Activated CD4-positive, alpha-beta T cell treated with anti-CD3 and anti-CD28 coated beads, Interleukin-2, Interleukin-4, amounts not matched to agents 100 ng/mL and 50 ng/mL, durations not matched to agents 16 hours and 8 hours (primary cell): ENCODE data around the gene VPREB1.
A peak's percentile ranks its signal among the peaks of the same experiment; 100 is the strongest.
"Not testable (repeated sequence)": the region's sequence is repeated elsewhere in the genome, so short reads cannot be mapped to it uniquely, and the experiment has no call there.

Experiments
- DNase-seq: peaks from one replicate; pipeline ENCODE4 v3.0.0-alpha.2; 2020; ENCODE audit warnings: low spot score

The VPREB1 gene

DNA sequence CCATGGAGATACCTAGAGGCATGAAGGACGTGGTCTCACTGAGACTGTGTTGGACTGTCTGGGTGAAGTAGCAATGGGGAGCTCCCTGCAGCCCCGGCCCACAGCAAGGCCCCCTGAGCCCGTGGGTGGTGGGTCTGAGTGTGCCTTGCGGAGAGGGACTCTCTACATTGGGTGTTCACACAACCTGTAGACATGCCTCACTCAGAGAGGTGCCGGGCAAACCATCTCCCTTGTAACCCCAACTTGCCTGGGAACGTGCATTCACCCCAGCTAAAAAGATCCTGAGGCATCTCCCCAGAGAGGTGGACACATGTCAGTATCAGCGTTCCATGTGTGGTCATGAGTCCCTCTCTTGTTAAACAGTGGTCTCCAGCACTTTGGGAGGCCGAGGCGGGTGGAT is 2.1 kb downstream of the VPREB1 start:
- DNase-seq: no peak

DNA sequence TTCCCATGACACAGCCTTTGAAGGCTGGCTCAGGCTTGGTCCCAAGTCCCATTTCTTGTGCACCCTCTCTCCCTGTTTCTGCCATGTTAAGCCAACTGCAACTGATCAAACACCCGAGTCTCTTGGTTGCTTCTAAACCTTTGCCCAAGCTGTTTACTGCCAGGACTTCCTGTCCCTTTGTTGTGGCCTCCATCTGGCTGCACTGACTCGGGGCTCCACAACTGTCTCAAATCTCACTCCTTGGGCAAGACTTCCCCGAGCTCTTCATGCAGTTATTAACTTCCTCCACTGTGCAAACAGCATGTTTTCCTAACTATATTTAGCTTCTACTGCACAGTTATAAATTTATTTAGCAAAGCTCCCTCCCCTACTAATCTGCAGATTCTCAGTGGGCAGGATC is 4.3 kb downstream of the VPREB1 start:
- DNase-seq: peak; percentile 22

DNA sequence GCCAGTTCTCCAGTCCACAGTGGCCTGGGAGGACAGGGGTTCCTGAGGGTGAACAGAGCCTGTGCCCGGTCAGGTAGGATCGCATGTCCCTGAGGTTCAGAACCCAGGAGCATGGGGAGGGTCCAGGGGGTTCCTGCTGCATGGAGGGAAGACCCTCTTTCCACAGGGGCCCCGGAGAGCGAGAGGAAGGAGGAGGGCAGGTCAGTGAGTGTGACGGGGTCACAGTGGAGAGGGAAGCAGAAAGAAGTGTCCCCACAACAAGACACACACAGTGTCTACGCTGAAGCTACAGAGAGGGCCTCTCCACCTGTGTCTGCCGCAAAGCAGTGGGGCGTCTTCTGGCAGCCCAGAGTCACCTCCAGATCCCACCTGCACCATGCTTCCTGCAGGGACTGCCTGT is 6.1 kb downstream of the VPREB1 start:
- not testable (repeated sequence) for DNase-seq

DNA sequence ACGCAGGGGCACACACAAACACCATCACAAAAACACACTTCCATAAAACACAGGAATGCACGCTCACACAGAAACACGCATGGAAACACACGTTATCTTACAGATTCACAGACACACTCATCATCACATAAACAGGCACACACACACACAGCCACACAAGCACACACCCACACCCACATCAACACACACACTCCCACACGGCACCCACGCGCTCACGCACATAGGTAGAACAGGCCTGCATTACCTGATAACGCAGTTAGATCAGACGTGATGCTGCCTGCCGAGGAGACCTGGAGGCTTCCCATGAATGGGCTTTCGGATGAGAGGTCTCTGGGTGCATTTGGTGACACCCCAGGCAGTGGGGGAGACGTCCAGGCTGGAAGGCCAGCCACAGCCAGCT is 11.5 kb downstream of the VPREB1 start:
- not testable (repeated sequence) for DNase-seq

DNA sequence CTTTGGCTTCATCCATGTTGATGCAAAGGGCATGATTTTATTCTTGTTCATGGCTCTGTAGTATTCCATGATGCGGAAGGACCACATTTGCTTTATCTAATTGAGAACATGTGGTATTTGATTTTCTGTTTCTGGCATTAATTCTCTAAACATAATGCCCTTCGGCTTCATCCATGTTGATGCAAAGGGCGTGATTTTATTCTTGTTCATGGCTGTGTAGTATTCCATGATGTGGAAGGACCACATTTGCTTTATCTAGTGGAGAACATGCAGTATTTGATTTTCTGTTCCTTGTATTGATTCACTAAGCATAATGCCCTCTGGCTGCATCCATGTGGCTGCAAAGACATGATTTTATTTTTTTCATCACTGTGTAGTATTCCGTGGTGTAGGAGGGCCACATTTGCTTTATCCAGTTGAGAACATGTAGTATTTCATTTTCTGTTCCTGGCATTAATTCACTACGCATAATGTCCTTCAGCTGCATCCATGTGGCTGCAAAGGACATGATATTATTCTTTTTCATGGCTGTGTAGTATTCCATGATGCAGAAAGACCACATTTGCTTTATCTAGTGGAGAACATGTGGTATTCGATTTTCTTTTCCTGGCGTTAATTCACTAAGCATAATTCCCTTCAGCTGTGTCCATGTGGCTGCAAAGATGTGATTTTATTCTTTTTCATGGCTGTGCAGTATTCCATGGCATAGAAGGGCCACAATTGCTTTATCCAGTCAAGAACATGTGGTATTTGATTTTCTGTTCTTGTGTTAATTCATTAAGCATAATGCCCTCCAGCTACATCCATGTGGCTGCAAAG is 14.2 kb downstream of the VPREB1 start:
- not testable (repeated sequence) for DNase-seq

DNA sequence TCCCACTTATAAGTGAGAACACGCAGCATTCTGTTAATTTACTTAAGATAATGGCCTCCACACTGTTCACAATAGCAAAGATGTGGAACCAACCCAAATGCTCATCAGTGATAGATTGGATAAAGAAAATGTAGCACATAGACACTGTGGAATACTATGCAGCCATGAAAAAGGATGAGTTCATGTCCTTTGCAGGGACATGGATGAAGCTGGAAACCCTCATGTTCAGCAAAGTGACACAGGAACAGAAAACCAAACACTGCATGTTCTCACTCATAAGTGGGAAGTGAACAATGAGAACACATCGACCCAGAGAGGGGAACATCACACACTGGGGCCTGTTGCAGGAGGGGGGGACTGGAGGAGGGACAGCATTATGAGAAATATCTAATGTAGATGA is 15.6 kb downstream of the VPREB1 start:
- DNase-seq: not testable (repeated sequence)

DNA sequence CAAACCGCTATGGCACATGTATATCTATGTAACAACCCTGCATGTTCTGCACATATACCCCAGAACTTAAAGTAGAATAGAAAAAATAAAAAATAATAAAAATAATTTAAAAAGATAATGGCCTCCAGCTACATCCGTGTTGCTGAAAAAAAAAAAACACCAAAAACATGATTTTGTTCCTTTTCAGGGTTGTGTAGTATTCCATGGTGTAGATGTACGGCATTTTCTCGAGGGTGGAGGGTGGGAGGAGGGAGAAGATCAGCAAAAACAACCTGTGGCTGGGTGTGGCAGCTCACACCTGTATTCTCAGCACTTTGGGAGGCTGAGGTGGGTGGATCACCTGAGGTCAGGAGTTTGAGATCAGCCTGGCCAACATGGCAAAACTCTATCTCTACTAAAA is 16.0 kb downstream of the VPREB1 start:
- DNase-seq: not testable (repeated sequence)

DNA sequence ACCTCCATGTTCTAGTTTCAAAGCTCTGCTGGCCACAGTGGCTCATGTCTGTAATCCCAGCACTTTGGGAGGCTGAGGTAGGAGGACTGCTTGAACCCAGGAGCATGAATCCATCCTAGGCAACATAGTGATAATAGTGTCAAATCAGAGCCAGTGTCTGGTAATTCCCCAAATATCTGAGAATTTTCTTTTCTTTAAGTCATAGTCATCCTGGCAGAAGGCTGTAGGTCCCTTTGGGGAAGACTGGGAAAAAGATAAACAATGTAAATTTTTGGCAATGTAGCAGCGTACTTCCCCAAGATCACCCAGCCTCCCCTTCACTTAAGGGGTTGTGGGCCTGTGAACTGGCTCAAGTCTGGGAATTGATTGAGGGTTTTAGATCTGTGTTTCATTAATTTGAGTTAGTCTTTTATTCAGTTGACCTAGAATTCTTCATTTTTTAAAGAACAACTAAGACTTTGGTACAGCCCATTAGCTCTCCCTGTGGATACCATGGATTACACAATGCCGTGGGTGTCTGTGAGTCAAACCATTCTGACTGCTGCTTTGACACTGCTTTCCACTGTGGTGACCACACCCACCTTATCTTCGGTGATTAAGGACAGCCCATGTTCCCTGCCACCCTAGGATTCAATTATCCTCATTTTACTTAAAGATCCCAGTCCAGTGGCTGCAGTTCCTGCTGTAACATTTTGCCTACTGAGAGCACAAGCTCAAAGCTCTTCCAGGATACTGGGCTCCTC is 17.9 kb downstream of the VPREB1 start:
- DNase-seq: not testable (repeated sequence)

DNA sequence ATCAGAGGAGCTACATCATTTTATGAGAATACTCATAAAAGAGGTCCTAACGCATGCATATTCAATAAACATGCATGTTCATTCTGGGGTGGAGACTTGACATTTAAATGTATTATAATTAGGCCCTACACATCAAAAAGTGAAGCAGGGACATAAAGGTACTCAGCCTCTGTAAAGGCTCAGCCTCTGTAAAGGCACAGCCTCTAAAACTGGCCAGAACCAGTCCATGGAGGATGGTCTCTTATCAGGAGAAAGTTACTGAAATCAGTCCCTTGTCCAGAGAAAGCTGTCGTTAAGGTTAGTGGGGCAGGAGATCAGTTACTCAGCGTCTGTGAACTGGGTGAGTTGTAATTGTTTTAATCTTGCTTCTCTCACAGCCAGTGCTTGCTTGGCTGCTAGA is 19.2 kb downstream of the VPREB1 start:
- DNase-seq: not testable (repeated sequence)

DNA sequence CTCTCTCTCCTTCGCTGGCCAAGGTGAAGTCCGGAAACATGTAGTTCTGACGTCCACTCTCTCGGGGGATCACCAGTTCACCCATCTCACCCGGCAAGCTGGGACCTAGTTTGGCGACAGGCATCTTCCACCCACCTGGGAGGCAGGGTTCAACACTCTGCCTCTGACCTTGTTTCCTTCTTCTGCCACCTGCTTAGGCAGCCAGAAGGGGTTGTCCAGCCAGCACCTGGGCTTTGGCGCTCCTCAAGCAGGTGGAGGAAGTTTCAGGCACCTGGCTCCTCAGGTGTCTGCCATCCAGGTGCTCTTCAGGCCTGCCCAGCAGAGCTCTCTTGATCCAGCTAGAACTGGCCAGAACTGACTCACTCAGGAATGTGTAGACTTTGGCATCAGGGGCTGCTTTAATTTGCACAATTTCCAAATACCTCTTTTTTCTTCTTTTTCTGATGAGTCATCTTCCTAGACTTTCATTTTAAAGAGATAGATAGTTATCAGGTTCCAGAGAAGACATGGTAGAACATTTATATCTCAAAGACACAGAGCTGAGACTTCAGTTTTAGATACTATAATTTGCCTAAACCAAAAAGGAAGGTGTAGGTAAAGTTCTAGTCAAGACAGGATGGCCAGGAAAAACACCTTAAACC is 25.6 kb downstream of the VPREB1 start:
- DNase-seq: not testable (repeated sequence)

DNA sequence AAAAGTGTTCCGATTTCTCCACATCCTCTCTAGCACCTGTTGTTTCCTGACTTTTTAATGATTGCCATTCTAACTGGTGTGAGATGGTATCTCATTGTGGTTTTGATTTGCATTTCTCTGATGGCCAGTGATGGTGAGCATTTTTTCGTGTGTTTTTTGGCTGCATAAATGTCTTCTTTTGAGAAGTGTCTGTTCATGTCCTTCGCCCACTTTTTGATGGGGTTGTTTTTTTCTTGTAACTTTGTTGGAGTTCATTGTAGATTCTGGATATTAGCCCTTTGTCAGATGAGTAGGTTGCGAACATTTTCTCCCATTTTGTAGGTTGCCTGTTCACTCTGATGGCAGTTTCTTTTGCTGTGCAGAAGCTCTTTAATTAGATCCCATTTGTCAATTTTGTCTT is 32.8 kb downstream of the VPREB1 start:
- not testable (repeated sequence) for DNase-seq

DNA sequence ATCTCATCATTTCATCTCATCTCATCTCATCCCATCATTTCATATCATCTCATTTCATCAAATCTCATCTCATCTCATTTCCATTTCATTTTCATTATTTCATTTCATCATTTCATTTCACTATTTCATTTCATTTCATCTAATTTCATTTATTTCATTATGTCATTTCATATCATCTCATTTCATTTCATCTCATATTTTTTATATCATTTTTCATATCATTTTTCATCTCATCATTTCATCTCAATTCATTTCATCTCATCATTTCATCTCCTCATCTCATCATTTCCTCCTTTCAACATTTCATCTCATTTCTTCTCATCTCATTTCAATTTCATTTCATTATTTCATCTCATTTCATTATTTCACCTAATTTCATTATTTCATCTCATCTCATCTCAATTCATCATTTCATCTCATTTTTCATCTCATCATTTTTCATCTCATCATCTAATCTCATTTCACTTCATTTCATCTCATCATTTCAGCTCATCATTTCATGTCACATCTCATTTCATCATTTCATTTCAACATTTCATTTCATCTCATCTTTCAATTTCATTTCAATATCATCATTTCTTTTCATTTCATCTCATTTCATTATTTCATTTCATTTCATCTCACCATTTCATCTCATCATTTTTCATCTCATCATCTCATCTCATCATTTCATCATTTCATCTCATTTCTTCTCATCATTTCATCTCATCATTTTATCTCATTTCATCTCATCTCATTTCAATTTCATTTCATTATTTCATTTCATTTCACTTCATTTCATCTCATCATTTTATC is 40.6 kb downstream of the VPREB1 start:
- DNase-seq: not testable (repeated sequence)

DNA sequence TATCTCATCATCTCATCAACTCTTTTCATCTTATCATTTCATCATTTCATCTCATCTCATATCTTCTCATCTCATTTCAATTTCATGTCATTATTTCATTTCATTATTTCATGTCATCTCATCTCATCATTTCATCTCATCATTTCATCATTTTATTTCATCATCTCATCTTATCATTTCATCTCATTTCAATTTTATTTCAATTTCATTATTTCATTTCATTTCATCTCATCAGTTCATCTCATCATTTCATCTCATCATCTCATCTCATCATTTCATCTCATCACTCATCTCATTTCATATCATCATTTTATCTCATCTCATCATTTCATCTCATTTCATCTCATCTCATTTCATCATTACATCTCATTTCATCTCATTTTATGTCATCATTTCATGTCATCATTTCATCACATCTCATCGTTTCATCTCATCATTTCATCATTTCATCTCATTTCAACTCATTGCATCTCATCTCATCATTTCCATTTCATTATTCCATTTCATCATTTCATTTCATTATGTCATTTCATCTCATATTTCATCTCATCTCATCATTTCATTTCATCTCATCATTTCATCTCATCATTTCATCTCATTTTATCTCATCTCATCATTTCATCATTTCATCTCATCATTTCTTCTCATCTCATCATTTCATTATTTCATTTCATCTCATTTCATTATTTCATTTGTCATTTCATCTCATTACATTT is 42.0 kb downstream of the VPREB1 start:
- DNase-seq: not testable (repeated sequence)

DNA sequence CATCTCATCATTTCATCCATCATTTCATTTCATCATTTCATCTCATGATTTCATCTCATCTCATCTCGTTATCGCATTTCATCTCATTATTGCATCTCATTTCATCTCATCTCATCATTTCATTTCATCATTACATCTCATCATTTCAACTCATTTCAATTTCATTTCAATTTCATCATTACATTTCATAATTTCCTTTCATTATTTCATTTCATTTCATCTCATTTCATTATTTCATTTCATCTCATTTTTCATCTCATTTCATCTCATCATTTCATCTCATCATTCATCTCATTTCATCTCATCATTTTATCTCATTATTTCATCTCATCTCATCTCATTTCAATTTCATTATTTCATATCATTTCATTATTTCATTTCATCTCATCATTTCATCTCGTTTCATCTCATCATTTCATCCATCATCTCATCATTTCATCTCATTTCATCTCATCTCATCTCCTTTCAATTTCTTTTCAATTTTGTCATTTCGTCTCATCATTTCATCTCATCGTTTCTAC is 42.6 kb downstream of the VPREB1 start:
- not testable (repeated sequence) for DNase-seq

DNA sequence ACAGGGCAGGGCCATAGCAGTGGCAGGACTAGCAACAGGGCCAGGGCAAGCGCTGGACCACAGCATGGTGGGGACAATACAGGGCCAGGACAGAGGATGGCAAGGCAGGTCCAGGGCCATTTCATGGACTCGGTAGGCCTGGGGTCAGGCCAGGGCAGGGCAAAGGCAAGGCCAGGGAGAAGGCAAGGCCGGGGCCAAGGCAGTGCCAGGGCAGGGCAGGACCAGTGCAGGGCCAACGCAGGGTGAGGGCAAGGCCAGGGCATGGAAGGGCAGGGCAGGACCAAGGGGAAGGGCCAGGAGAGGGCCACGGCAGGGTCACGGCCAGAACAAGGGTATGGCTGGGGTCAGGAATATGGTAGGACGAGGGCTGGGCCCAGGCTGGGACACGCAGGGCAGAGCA is 45.1 kb downstream of the VPREB1 start:
- DNase-seq: not testable (repeated sequence)

DNA sequence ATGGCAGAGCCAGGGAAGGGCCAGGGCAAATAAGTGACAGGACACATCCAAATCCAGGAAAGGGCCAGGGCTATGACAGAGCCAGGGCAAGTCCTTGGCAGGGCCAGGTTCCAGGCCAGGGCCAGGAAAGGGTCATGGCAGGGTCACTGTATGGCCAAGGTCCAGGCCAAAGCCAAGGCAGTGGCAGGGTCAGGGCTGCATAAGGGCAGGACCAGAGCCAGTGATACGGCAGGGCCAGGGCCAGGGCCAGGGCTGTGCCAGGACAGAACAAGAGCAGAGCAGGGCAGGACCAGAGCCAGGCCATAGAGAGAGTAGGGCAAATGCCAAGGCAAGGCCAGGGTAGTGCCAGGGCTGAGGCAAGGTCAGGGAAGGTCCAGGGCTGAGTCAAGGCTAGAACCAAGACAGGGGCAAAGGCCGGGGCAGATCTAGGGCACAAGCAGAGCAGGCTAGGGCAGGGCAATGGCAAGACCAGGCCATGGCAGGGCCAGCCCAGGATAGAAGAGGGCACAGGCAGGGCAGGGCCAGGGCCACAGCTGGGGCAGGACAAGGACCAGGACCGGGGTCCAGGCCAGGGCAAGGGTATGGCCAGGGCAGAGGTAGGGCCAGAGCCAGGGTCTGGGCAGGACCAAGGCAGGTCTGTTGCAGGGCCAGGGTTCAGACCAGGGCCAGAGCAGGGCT is 46.7 kb downstream of the VPREB1 start:
- DNase-seq: not testable (repeated sequence)

DNA sequence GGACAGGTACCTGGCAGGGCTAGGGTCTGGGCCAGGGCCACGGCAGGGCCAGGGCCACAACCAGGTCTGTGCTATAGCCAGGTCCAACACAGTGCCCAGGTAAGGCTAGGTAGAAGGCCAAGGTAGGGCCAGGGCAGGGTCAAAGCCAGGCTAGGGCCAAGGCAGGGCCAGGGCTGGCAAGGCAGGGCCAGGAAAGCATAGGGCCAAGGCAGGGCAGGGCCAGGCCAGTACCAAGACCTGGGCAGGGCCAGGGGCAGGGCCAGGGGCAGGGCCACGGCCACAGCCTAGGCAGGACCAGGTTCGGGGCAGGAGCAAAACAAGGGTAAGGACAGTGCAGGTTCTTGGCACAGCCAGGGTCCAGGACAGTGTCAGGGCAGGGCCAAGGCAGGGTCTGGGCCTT is 48.1 kb downstream of the VPREB1 start:
- not testable (repeated sequence) for DNase-seq

DNA sequence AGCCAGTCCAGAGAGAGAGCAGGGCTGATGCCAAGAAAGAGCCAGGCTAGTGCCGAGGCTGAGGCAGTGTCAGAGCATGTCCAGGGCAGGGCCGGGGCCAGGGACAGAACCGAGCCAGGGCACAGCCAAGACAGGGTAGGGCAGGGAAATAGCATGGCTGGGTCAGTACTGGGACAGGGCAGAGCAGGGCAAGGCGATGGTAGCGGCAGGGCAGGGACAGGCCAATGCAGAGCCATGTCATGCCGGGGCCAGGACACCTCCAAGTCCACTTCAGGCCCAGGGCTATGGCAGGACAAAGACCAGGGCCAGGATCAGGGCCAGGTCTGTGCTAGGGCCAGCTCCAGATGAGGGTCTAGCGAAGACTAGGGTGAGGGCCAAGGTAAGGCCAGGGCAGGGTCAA is 48.9 kb downstream of the VPREB1 start:
- not testable (repeated sequence) for DNase-seq

DNA sequence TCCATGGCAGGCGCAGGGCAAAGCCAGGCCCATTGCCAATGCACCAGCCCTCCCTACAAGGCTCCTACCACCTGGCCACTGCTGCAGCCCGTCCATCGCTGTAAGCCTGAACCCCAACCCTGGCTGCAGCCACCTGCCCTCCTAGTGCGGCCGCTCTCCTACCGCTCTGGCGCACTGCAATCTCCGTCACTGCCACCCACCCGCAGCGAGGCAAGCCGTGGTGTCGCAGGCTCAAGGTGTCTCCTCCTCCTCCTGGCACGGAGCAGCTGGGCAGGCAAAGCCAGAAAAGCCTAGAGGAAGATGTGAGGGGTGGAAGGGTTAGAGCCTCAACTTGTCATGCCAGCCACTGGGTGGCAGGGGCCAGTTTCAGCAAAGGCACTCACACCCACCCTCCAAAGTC is 50.1 kb downstream of the VPREB1 start:
- not testable (repeated sequence) for DNase-seq
